WTC11 (cell line): ENCODE measurements around the gene TERC. TPM values are rescaled to one million over a fixed set of nuclear protein-coding genes. Genes with fewer than 3 reads are reported as not detected.

Experiments used
- ATAC-seq: fragments of 200-7000 bp; cut with Tn5 transposase; 2 replicates; pipeline ENCODE4 v1.10.0; 2021; ENCODE audit warnings: mild to moderate bottlenecking, moderate library complexity
- CTCF ChIA-PET: fragments of 300-600 bp; sonication (Branson Sonifier 250); formaldehyde crosslinking; loops from one replicate; lab custom pipeline; 2021; ENCODE audit warnings: antibody characterized with exemption; lab: Charles Lee
- POLR2A ChIA-PET: fragments of 350-600 bp; sonication (Branson Sonifier 250); formaldehyde crosslinking; loops from one replicate; lab custom pipeline; 2021; ENCODE audit warnings: antibody characterized with exemption; lab: Charles Lee
- DNase-seq: peaks from one replicate; pipeline ENCODE4 v3.0.0; 2021; ENCODE audit warnings: low spot score
- H3K27ac Mint-ChIP-seq: 2 replicates; pipeline ENCODE4 v1.8.0; 2021; ENCODE audit warnings: mixed read lengths
- H3K27me3 Mint-ChIP-seq: 2 replicates; pipeline ENCODE4 v1.8.0; 2021; ENCODE audit warnings: low read depth, mild to moderate bottlenecking, moderate library complexity, mixed read lengths
- H3K36me3 Mint-ChIP-seq: 2 replicates; pipeline ENCODE4 v1.8.0; 2021; ENCODE audit warnings: mixed read lengths
- H3K4me1 Mint-ChIP-seq: 2 replicates; pipeline ENCODE4 v1.8.0; 2022; ENCODE audit warnings: mixed read lengths
- H3K4me3 Mint-ChIP-seq: 2 replicates; pipeline ENCODE4 v1.8.0; 2021; ENCODE audit warnings: mild to moderate bottlenecking, moderate library complexity, mixed read lengths
- H3K9me3 Mint-ChIP-seq: 2 replicates; pipeline ENCODE4 v1.8.0; 2021; ENCODE audit warnings: mixed read lengths
- AFF4 ChIP-seq: sonication (generic); formaldehyde crosslinking; IDR thresholded peaks from 2 replicates; pipeline ENCODE4 v1.8.1; 2023; ENCODE audit warnings: mild to moderate bottlenecking, missing genetic modification reagents, borderline replicate concordance
- AR ChIP-seq: fragments of 250-450 bp; sonication (Bioruptor Pico); IDR thresholded peaks from 2 replicates; pipeline ENCODE4 v1.9.0; 2021; ENCODE audit warnings: mild to moderate bottlenecking
- ATF6 ChIP-seq: sonication (generic); formaldehyde crosslinking; IDR thresholded peaks from 2 replicates; pipeline ENCODE4 v1.8.1; 2023; ENCODE audit warnings: mild to moderate bottlenecking, missing genetic modification reagents
- ELF4 ChIP-seq: sonication (generic); formaldehyde crosslinking; IDR thresholded peaks from 2 replicates; pipeline ENCODE4 v1.8.1; 2022; ENCODE audit warnings: low read depth, mild to moderate bottlenecking, moderate library complexity, missing genetic modification reagents
- FOXK1 ChIP-seq: sonication (generic); formaldehyde crosslinking; IDR thresholded peaks from 2 replicates; pipeline ENCODE4 v1.8.0; 2022; ENCODE audit warnings: mild to moderate bottlenecking, moderate library complexity, missing genetic modification reagents
- HMGXB4 ChIP-seq: sonication (generic); formaldehyde crosslinking; IDR thresholded peaks from 2 replicates; pipeline ENCODE4 v1.8.1; 2023; ENCODE audit warnings: mild to moderate bottlenecking, moderate library complexity, missing genetic modification reagents
- JAZF1 ChIP-seq: fragments of 250-450 bp; sonication (Bioruptor Pico); IDR thresholded peaks from 2 replicates; pipeline ENCODE4 v1.9.0; 2021; ENCODE audit warnings: moderate library complexity, mild to moderate bottlenecking, inconsistent platforms
- MAX ChIP-seq: sonication (generic); formaldehyde crosslinking; IDR thresholded peaks from 2 replicates; pipeline ENCODE4 v1.8.0; 2022; ENCODE audit warnings: mild to moderate bottlenecking, missing genetic modification reagents
- NFATC4 ChIP-seq: fragments of 250-450 bp; sonication (Bioruptor Pico); IDR thresholded peaks from 2 replicates; pipeline ENCODE4 v1.9.0; 2021; ENCODE audit warnings: mild to moderate bottlenecking
- NFYB ChIP-seq: sonication (generic); formaldehyde crosslinking; conservative IDR thresholded peaks from 2 replicates; pipeline ENCODE4 v1.8.0; 2022; ENCODE audit warnings: low read depth, missing genetic modification reagents
- PRRX2 ChIP-seq: fragments of 250-450 bp; sonication (Bioruptor Pico); IDR thresholded peaks from 2 replicates; pipeline ENCODE4 v1.8.0; 2021; ENCODE audit warnings: mild to moderate bottlenecking
- SMAD3 ChIP-seq: sonication (generic); formaldehyde crosslinking; IDR thresholded peaks from 2 replicates; pipeline ENCODE4 v1.8.0; 2022; ENCODE audit warnings: missing genetic modification reagents, mild to moderate bottlenecking, borderline replicate concordance
- STAT6 ChIP-seq: sonication (generic); formaldehyde crosslinking; conservative IDR thresholded peaks from 2 replicates; pipeline ENCODE4 v1.8.1; 2023; ENCODE audit warnings: mild to moderate bottlenecking, low read depth, missing genetic modification reagents, moderate library complexity
- TEAD1 ChIP-seq: sonication (generic); formaldehyde crosslinking; IDR thresholded peaks from 2 replicates; pipeline ENCODE4 v1.8.0; 2022; ENCODE audit warnings: mild to moderate bottlenecking, missing genetic modification reagents
- TP53 ChIP-seq: sonication (generic); formaldehyde crosslinking; IDR thresholded peaks from 2 replicates; pipeline ENCODE4 v1.8.1; 2023; ENCODE audit warnings: mild to moderate bottlenecking, missing genetic modification reagents
- ZBTB21 ChIP-seq: sonication (generic); formaldehyde crosslinking; IDR thresholded peaks from 2 replicates; pipeline ENCODE4 v1.8.1; 2023; ENCODE audit warnings: mild to moderate bottlenecking, missing genetic modification reagents, borderline replicate concordance
- ZNF121 ChIP-seq: sonication (generic); formaldehyde crosslinking; IDR thresholded peaks from 2 replicates; pipeline ENCODE4 v1.8.0; 2023; ENCODE audit warnings: missing genetic modification reagents
- ZNF219 ChIP-seq: sonication (generic); formaldehyde crosslinking; IDR thresholded peaks from 2 replicates; pipeline ENCODE4 v1.8.0; 2023; ENCODE audit warnings: missing genetic modification reagents, mild to moderate bottlenecking, borderline replicate concordance
- total RNA-seq: library from RNA; stranded (reverse); gene quantifications from 3 replicates; pipeline ENCODE4 v1.2.3, GENCODE V29; 2021

The TERC gene
- total RNA-seq, 1 experiment from 2014 or later: 34.3 TPM

- TF ChIP-seq AFF4: no peak
- no peak for TF ChIP-seq ZBTB21 (CRISPR knock-in tag)
- no peak for TF ChIP-seq ZNF219 (CRISPR knock-in tag)
- no peak for TF ChIP-seq ATF6 (CRISPR knock-in tag)
- TF ChIP-seq NFATC4 (CRISPR knock-in tag): no peak
- no peak for TF ChIP-seq TP53 (CRISPR knock-in tag)
- TF ChIP-seq NFYB (CRISPR knock-in tag): no peak
Measured at GRCh38 chr3:169760479-169760878, 4.4 kb downstream of the TERC start (continued).

- DNase-seq: no peak
- H3K9me3 Mint-ChIP-seq: peaks cover 15% of the 10 kb centered on the region
- POLR2A ChIA-PET: no interaction called here
- TF ChIP-seq JAZF1 (CRISPR knock-in tag) (no peak), AR (CRISPR knock-in tag) (no peak), PRRX2 (no peak), HMGXB4 (CRISPR knock-in tag) (no peak), FOXK1 (CRISPR knock-in tag) (no peak), ZNF121 (CRISPR knock-in tag) (no peak), MAX (CRISPR knock-in tag) (no peak), TEAD1 (CRISPR knock-in tag) (no peak), ELF4 (CRISPR knock-in tag) (no peak), SMAD3 (no peak), STAT6 (CRISPR knock-in tag) (no peak)
- TF ChIP-seq, all 79 proteins: peak for 0
- H3K4me3 Mint-ChIP-seq: no peak overlapping the region
- CTCF ChIA-PET: interaction anchor here (0.6 kb wide), 1 partner anchor 319 kb away, joined by 3 read pairs; no protein-coding TSS in a partner anchor
- H3K27me3 Mint-ChIP-seq: no peaks in the 10 kb centered on the region
- no peak for ATAC-seq
- H3K36me3 Mint-ChIP-seq: peaks cover 3% of the 10 kb centered on the region; the same call in 1 of the 2 replicates
- H3K4me1 Mint-ChIP-seq: 0 out of 2 replicates have a peak, but pooled peaks cover 3% of the 10 kb centered on the region
- H3K27ac Mint-ChIP-seq: no peak overlapping the region
Measured at GRCh38 chr3:169759256-169759655, 5.6 kb downstream of the TERC start.
